Measurements from ENCODE around the gene DNAJC22. TPM values are rescaled to one million over a fixed set of nuclear protein-coding genes. Genes with fewer than 3 reads are reported as not detected.

The DNAJC22 gene
- total and polyA plus RNA-seq, 2 of the 13 experiments (the other 11 are each of a cell fraction or from before 2014, with no cell fraction given) = 25.2 to 31.7 TPM

DNA sequence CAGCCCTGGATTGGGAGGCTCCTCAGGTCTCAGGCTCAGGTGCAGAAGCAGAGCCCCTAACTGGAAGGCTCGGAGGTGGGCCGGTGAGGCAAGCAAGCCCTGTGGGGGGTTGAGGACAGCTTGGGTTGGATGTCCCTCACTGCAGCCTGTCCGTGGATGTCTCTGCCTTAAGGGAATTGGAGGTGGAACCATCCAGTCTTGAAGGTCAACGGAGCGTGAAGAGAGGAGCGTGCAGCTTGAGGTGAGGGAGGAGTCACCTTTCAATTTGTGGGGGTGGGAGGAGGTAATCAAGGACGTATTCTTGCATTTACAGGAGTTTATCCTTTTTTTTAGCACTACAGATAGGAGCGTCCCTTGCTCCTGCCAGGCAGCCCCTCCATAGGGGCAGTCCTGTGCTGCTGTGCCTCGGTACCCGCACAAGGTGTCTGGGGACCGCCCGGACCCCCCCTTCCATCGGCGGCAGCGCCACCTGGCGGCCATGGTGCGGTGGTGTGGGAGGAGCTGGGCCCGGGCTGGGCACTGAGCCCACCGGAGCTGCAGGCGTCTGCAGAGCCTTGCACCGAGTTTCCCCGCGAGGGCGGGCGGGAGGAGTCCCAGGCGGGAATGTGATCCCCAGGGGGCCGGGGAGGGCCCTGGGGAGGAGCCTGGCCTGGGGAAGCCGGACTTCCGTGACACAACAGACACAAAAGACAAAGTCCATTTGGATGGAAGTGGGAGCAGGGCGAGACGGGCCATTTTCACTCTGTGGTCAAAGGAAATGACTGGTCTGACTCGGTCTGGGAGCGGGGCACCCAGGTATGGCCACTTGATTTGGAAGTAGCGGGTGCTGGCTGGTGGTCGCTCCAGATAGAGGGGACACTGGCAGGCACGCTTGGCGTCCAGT lies 864 bp downstream of the DNAJC22 start (continued):
- TF ChIP-seq, protein P1, sequence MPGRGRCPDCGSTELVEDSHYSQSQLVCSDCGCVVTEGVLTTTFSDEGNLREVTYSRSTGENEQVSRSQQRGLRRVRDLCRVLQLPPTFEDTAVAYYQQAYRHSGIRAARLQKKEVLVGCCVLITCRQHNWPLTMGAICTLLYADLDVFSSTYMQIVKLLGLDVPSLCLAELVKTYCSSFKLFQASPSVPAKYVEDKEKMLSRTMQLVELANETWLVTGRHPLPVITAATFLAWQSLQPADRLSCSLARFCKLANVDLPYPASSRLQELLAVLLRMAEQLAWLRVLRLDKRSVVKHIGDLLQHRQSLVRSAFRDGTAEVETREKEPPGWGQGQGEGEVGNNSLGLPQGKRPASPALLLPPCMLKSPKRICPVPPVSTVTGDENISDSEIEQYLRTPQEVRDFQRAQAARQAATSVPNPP (CRISPR knock-in tag; IDR thresholded peaks at IDR 0.05) = peak; percentile 47; the same call in 1 of the 2 replicates
- TF ChIP-seq ZNF253 (CRISPR knock-in tag; IDR thresholded peaks at IDR 0.05; ENCODE audit: borderline replicate concordance) (no peak), GPN1 (CRISPR knock-in tag; IDR thresholded peaks at IDR 0.05; ENCODE audit: borderline replicate concordance) (no peak), ZFP36 (IDR thresholded peaks at IDR 0.05; ENCODE audit: borderline replicate concordance, low read depth, low read length, partially characterized antibody) (peak; percentile 0), REL (CRISPR knock-in tag; conservative IDR thresholded peaks at IDR 0.05) (no peak), TARDBP (CRISPR knock-in tag; IDR thresholded peaks at IDR 0.05) (peak; percentile 97), ZBTB7B (CRISPR knock-in tag; IDR thresholded peaks at IDR 0.05) (peak; percentile 98), KDM5B (CRISPR knock-in tag; IDR thresholded peaks at IDR 0.05; ENCODE audit: borderline replicate concordance) (0 out of 2 replicates have a peak, but pooled peaks have one; percentile 38), ZNF557 (CRISPR knock-in tag; IDR thresholded peaks at IDR 0.05) (0 out of 2 replicates have a peak, but pooled peaks have one; percentile 63), CHD4 (IDR thresholded peaks at IDR 0.05; ENCODE audit: borderline replicate concordance, low read length) (no peak; the same call in 1 of the 2 replicates), ZNF747 (CRISPR knock-in tag; IDR thresholded peaks at IDR 0.05; ENCODE audit: borderline replicate concordance) (no peak; the same call in 1 of the 2 replicates), ZKSCAN1 (IDR thresholded peaks at IDR 0.05; ENCODE audit: low read length) (no peak), JUNB (CRISPR knock-in tag; IDR thresholded peaks at IDR 0.05; ENCODE audit: borderline replicate concordance) (no peak), HNF4A (CRISPR knock-in tag; IDR thresholded peaks at IDR 0.05) (peak; percentile 96), ARNTL (CRISPR knock-in tag; IDR thresholded peaks at IDR 0.05) (peak; percentile 70; the same call in 1 of the 2 replicates), ZNF768 (CRISPR knock-in tag; IDR thresholded peaks at IDR 0.05) (peak; percentile 71; the same call in 1 of the 2 replicates), ZNF354B (CRISPR knock-in tag; IDR thresholded peaks at IDR 0.05) (no peak), ZNF549 (CRISPR knock-in tag; IDR thresholded peaks at IDR 0.05) (no peak), ZC3H13 (CRISPR knock-in tag; IDR thresholded peaks at IDR 0.05) (no peak), ZNF589 (CRISPR knock-in tag; conservative IDR thresholded peaks at IDR 0.05) (no peak), ZNF672 (CRISPR knock-in tag; IDR thresholded peaks at IDR 0.05) (no peak), ZNF230 (CRISPR knock-in tag; IDR thresholded peaks at IDR 0.05) (peak; percentile 91), SALL1 (CRISPR knock-in tag; IDR thresholded peaks at IDR 0.05) (peak; percentile 91), ELF3 (CRISPR knock-in tag; IDR thresholded peaks at IDR 0.05) (peak; percentile 95)
- TF ChIP-seq, protein P2, sequence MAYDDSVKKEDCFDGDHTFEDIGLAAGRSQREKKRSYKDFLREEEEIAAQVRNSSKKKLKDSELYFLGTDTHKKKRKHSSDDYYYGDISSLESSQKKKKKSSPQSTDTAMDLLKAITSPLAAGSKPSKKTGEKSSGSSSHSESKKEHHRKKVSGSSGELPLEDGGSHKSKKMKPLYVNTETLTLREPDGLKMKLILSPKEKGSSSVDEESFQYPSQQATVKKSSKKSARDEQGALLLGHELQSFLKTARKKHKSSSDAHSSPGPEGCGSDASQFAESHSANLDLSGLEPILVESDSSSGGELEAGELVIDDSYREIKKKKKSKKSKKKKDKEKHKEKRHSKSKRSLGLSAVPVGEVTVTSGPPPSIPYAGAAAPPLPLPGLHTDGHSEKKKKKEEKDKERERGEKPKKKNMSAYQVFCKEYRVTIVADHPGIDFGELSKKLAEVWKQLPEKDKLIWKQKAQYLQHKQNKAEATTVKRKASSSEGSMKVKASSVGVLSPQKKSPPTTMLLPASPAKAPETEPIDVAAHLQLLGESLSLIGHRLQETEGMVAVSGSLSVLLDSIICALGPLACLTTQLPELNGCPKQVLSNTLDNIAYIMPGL (CRISPR knock-in tag; IDR thresholded peaks at IDR 0.05; ENCODE audit: borderline replicate concordance in 1 of 2, low read depth in 1 of 2) = peak; percentile 89 to 95
- TF ChIP-seq, protein P3, sequence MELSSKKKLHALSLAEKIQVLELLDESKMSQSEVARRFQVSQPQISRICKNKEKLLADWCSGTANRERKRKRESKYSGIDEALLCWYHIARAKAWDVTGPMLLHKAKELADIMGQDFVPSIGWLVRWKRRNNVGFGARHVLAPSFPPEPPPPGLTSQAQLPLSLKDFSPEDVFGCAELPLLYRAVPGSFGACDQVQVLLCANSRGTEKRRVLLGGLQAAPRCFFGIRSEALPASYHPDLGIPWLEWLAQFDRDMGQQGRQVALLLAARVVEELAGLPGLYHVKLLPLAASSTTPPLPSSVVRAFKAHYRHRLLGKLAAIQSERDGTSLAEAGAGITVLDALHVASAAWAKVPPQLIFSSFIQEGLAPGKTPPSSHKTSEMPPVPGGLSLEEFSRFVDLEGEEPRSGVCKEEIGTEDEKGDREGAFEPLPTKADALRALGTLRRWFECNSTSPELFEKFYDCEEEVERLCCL (CRISPR knock-in tag; IDR thresholded peaks at IDR 0.05; ENCODE audit: borderline replicate concordance) = no peak
